ENCODE measurements around the gene IL27RA. TPM values are rescaled to one million over a fixed set of nuclear protein-coding genes. Genes with fewer than 3 reads are reported as not detected.

IL27RA gene
- total RNA-seq = 10 to 100 TPM; 49.8 to 52.0 TPM

DNA sequence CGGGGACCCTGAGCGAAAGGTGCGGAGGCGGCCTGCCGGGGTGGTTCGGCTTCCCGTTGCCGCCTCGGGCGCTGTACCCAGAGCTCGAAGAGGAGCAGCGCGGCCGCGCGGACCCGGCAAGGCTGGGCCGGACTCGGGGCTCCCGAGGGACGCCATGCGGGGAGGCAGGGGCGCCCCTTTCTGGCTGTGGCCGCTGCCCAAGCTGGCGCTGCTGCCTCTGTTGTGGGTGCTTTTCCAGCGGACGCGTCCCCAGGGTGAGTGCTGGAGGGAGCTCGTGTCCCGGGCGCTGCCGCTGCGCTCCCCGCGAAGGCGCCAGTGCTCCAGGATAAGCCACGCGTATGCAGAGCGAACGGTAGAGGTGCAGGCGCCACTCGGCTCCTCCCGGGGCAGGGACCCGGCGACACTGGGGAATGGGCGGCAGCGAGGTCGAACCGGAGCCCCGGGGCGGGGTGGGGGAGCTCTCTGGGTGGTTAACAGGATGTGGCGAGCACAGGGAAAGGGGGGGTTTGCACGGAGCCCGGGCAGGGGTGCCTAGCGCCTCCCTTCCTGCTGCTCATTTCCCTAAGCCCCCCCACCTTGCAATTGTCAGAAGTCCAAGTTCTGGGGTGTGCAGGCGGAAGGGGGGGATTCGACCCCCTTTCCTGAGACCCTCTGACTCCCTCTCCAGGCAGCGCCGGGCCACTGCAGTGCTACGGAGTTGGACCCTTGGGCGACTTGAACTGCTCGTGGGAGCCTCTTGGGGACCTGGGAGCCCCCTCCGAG, at the start of gene IL27RA:
TSS of gene IL27RA (plus strand) at position 44 of the 762 bp plus-strand sequence. CDS start at position 155, 111 bp downstream.
- peak within 1 kb of the TSS; percentile 92 for H3K4me3 Mint-ChIP-seq
- H3K27me3 Mint-ChIP-seq = no peaks in the 10 kb centered on the region
- DNase-seq (peak; percentile 83), ATAC-seq (peak; percentile 79)
- POLR2A ChIA-PET = interaction anchor here (0.6 to 1.0 kb wide), 4 partner anchors 14 to 105 kb away, joined by 3 to 5 read pairs (median 3); partner anchors contain the start of genes ASF1B, DCAF15 and RFX1
- no peaks in the 10 kb centered on the region for H3K9me3 Mint-ChIP-seq (ENCODE audit: low read depth)
- CTCF ChIA-PET = interaction anchor here (0.5 to 3.9 kb wide), 21 partner anchors 8 to 388 kb away, joined by 3 to 15 read pairs (median 4); partner anchors contain the start of gene ASF1B
- intact Hi-C loops (cut with DNase I, micrococcal nuclease) = loop anchor here (1.0 to 5.0 kb wide), 10 partner anchors 26 to 152 kb away; partner anchors contain the start of genes DCAF15 (in 2 of the 2), BRME1 (in 1 of the 2), CC2D1A (in 1 of the 2) and MISP3 (in 1 of the 2)
- H3K27ac Mint-ChIP-seq = peak within 1 kb of the TSS; percentile 90
- H3K36me3 Mint-ChIP-seq (ENCODE audit: low read depth) = peaks cover 16% of the 10 kb centered on the region
- peaks cover 18% of the 10 kb centered on the region for H3K4me1 Mint-ChIP-seq

- H3K9me3 Mint-ChIP-seq (ENCODE audit: low read depth) = no peaks in the 10 kb centered on the region
- ChIA-PET CTCF (interaction anchor here (0.6 kb wide), 2 partner anchors 94 to 114 kb away, joined by 3 read pairs; no protein-coding TSS in a partner anchor), POLR2A (no interaction called here)
- no peak overlapping the region for H3K4me3 Mint-ChIP-seq
- H3K36me3 Mint-ChIP-seq (ENCODE audit: low read depth) = peaks cover 4% of the 10 kb centered on the region
- DNase-seq (no peak), ATAC-seq (no peak)
- intact Hi-C loops (cut with DNase I, micrococcal nuclease) = no loop called here
- no peaks in the 10 kb centered on the region for H3K27me3 Mint-ChIP-seq
- H3K4me1 Mint-ChIP-seq = peaks cover 43% of the 10 kb centered on the region
- no peak overlapping the region for H3K27ac Mint-ChIP-seq
These were observed 49.5 kb upstream of the IL27RA start for GRCh38 chr19:13981988-13982501.

DNA sequence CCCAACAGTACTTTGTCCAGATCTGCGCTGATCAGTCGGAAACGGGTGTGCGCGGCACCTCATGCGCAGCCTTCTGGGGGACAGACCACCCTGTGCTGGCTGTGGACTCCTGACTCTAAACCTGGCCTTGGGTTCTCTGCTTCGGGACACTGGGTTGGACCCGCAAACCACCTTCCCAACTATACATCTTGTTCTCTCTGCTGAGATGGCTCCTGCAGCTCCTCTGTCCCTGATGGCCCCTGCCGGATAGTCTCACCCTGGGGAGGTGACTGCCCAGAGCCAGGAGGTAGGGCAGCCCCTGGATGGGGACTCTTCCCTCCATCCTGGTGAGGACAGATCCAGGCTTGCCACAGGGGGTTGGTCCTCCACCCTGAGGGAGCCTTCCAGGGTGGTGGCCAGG, 48.8 kb upstream of the IL27RA start:
- peaks cover 4% of the 10 kb centered on the region for H3K36me3 Mint-ChIP-seq (ENCODE audit: low read depth)
- ATAC-seq (no peak), DNase-seq (no peak)
- H3K27ac Mint-ChIP-seq = no peak overlapping the region
- no peaks in the 10 kb centered on the region for H3K27me3 Mint-ChIP-seq
- H3K9me3 Mint-ChIP-seq (ENCODE audit: low read depth) = no peaks in the 10 kb centered on the region
- ChIA-PET CTCF (interaction anchor here (0.6 kb wide), 1 partner anchor 114 kb away, joined by 3 read pairs; no protein-coding TSS in a partner anchor), POLR2A (no interaction called here)
- peaks cover 51% of the 10 kb centered on the region for H3K4me1 Mint-ChIP-seq
- intact Hi-C loops (cut with DNase I, micrococcal nuclease) = no loop called here
- no peak overlapping the region for H3K4me3 Mint-ChIP-seq

DNA sequence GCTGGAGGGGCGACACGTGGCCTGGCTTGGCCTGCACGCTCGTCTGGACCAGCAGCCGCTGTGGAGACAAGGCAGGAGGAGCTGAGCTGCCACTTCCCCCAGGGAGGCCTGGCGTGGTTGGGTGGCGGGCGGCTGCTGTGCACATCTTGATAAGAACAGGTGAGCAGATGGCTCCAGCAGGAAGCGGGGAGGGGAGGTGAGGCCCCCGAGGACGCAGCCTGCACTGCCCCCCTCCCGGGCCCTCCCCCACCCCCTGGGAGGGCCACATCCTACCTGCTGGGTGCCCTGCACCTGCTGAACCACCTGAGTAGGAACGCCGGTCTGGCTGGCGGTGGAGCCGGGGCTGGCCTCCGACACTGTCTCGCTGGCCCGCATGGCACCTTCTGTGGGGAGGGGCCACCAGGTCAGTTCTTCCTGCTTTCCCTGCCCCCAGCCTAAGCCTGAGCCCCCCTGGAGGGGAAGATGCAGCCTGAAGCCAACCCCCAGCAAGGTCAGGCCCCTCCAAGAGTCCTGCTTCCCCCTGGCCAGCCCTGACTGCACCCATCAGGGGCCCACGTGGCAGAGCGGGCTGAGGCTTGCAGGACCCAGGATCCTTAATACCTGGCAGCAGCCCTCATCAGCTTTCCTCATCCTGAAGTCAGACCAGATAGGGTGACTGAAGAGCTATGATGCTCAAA, 48.2 kb upstream of the IL27RA start:
- POLR2A ChIA-PET = no interaction called here
- H3K4me3 Mint-ChIP-seq = no peak overlapping the region
- CTCF ChIA-PET = no interaction called here
- ATAC-seq = no peak
- H3K36me3 Mint-ChIP-seq (ENCODE audit: low read depth) = peaks cover 4% of the 10 kb centered on the region
- no peak for DNase-seq
- intact Hi-C loops (cut with DNase I, micrococcal nuclease) = no loop called here
- no peaks in the 10 kb centered on the region for H3K27me3 Mint-ChIP-seq
- H3K27ac Mint-ChIP-seq = no peak overlapping the region
- no peaks in the 10 kb centered on the region for H3K9me3 Mint-ChIP-seq (ENCODE audit: low read depth)
- H3K4me1 Mint-ChIP-seq = peaks cover 51% of the 10 kb centered on the region

GRCh38 chr19:13984186-13984585, 47.4 kb upstream of the IL27RA start:
- intact Hi-C loops (cut with DNase I, micrococcal nuclease) = no loop called here
- ChIA-PET CTCF (interaction anchor here (0.6 to 1.1 kb wide), 2 partner anchors 58 to 80 kb away, joined by 3 read pairs; no protein-coding TSS in a partner anchor), POLR2A (no interaction called here)
- H3K27me3 Mint-ChIP-seq = no peaks in the 10 kb centered on the region
- DNase-seq (no peak), ATAC-seq (no peak)
- peaks cover 59% of the 10 kb centered on the region for H3K4me1 Mint-ChIP-seq
- H3K27ac Mint-ChIP-seq = no peak overlapping the region
- no peaks in the 10 kb centered on the region for H3K9me3 Mint-ChIP-seq (ENCODE audit: low read depth)
- H3K36me3 Mint-ChIP-seq (ENCODE audit: low read depth) = peaks cover 11% of the 10 kb centered on the region
- H3K4me3 Mint-ChIP-seq = no peak overlapping the region

DNA sequence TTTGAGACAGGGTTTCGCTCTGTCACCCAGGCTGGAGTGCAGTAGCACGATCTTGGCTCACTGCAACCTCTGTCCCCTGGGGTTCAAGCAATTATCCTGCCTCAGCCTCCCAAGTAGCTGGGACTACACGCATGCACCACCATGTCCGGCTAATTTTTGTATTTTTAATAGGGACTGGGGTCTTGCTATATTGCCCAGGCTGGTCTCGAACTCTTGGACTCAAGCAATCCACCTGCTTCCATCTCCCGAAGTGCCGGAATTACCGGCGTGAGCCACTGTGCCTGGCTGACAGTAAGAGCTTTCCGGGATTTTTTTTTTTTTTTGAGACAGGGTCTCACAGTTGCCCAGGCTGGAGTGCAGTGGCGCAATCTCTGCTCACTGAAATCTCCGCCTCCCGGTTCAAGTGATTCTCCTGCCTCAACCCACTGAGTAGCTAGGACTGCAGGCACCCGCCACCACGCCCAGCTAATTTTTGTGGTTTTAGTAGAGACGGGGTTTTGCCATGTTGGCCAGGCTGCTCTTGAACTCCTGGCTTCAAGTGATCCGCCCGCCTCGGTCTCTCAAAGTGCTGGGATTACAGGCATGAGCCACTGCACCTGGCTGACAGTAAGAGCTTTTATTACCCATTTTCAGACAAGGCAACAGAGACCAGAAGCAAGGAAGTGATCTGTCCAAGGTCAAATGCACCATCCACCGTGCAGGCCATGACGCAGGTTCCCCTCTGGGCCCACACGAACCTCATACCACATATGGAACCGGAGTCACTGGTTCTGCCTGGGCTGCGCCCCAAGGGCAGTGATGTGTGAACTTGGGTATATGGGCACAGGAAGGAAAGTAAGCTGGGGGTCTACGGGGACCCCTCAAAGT, 46.5 kb upstream of the IL27RA start:
- H3K27me3 Mint-ChIP-seq = no peaks in the 10 kb centered on the region
- no peak for ATAC-seq
- H3K4me1 Mint-ChIP-seq = peaks cover 63% of the 10 kb centered on the region
- peak; percentile 41 for DNase-seq
- intact Hi-C loops (cut with DNase I, micrococcal nuclease) = loop anchor here in 1 of 2 experiments (5.0 kb wide), 2 partner anchors 33 to 47 kb away; partner anchors contain the start of genes DCAF15 and IL27RA
- peak overlapping the region; percentile 1 for H3K4me3 Mint-ChIP-seq
- peaks cover 18% of the 10 kb centered on the region for H3K36me3 Mint-ChIP-seq (ENCODE audit: low read depth)
- POLR2A ChIA-PET = interaction anchor here (0.8 to 1.4 kb wide), 2 partner anchors 21 to 234 kb away, joined by 3 to 7 read pairs; partner anchors contain the start of gene RFX1
- CTCF ChIA-PET = interaction anchor here (0.6 to 1.6 kb wide), 5 partner anchors 19 to 222 kb away, joined by 3 to 4 read pairs (median 3); partner anchors contain the start of gene MISP3
- peak overlapping the region; percentile 97 for H3K27ac Mint-ChIP-seq
- no peaks in the 10 kb centered on the region for H3K9me3 Mint-ChIP-seq (ENCODE audit: low read depth)

DNA sequence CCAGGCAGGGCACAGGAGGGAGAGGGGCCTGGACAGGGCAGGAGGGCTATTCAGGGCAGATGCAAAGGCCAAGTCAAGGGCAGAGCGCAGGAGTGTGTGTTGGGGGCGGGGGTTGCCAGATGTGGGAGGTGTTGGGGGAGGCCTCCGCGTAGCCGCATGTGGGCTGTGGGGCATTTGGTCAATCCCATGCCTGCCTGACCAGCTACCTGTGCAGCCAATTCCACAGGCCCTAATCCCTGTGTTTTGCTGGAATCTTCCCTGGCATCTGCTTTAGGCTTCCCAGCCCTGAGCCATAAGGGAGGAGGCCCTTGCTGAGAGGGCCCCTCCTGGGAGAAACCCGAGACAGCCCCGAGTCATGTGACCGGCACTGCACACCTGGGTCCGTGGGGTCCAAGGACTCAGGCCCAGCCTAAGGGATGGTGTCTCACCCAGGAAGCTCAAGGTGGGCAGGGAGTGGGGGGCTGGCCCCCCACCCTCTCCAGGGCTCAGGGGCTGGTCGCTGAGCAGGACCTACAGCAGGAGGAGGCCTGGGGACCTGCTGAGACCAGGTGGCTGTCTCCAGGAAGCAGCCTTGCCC, 45.7 kb upstream of the IL27RA start:
- Mint-ChIP-seq H3K27ac (peak overlapping the region; percentile 97), H3K4me1 (peaks cover 65% of the 10 kb centered on the region), H3K36me3 (ENCODE audit: low read depth) (peaks cover 19% of the 10 kb centered on the region), H3K27me3 (no peaks in the 10 kb centered on the region), H3K9me3 (ENCODE audit: low read depth) (no peaks in the 10 kb centered on the region), H3K4me3 (peak overlapping the region; percentile 63)
- POLR2A ChIA-PET = interaction anchor here (0.8 to 1.9 kb wide), 5 partner anchors 8 to 395 kb away, joined by 3 to 7 read pairs (median 5); partner anchors contain the start of genes ADGRE5 and RFX1
- intact Hi-C loops (cut with DNase I, micrococcal nuclease) = loop anchor here (1.0 to 5.0 kb wide), 8 partner anchors 20 to 151 kb away; partner anchors contain the start of genes DCAF15 (in 2 of the 2), RFX1 (in 2 of the 2), BRME1 (in 1 of the 2) and CC2D1A (in 1 of the 2)
- peak; percentile 53 for DNase-seq
- ATAC-seq = peak; percentile 8
- CTCF ChIA-PET = interaction anchor here (0.6 to 1.6 kb wide), 4 partner anchors 8 to 59 kb away, joined by 3 to 4 read pairs (median 4); no protein-coding TSS in a partner anchor

GRCh38 chr19:13986348-13986904, 45.1 kb upstream of the IL27RA start:
- intact Hi-C loops (cut with DNase I, micrococcal nuclease) = loop anchor here (1.0 to 5.0 kb wide), 8 partner anchors 20 to 151 kb away; partner anchors contain the start of genes DCAF15 (in 2 of the 2), RFX1 (in 2 of the 2), BRME1 (in 1 of the 2) and CC2D1A (in 1 of the 2)
- ChIA-PET POLR2A (interaction anchor here (1.0 to 1.9 kb wide), 3 partner anchors 9 to 394 kb away, joined by 3 to 6 read pairs (median 5); partner anchors contain the start of gene ADGRE5), CTCF (interaction anchor here (0.6 to 1.6 kb wide), 5 partner anchors 8 to 62 kb away, joined by 3 to 4 read pairs (median 3); no protein-coding TSS in a partner anchor)
- Mint-ChIP-seq H3K27ac (peak overlapping the region; percentile 97), H3K27me3 (no peaks in the 10 kb centered on the region), H3K4me1 (peaks cover 65% of the 10 kb centered on the region), H3K36me3 (ENCODE audit: low read depth) (peaks cover 25% of the 10 kb centered on the region), H3K4me3 (peak overlapping the region; percentile 63), H3K9me3 (ENCODE audit: low read depth) (no peaks in the 10 kb centered on the region)
- DNase-seq (peak; percentile 100), ATAC-seq (peak; percentile 92)

GRCh38 chr19:13987101-13987890, 44.3 kb upstream of the IL27RA start:
- peaks cover 65% of the 10 kb centered on the region for H3K4me1 Mint-ChIP-seq
- peaks cover 27% of the 10 kb centered on the region for H3K36me3 Mint-ChIP-seq (ENCODE audit: low read depth)
- CTCF ChIA-PET = interaction anchor here (0.5 to 0.6 kb wide), 2 partner anchors 61 to 359 kb away, joined by 3 read pairs; no protein-coding TSS in a partner anchor
- no peaks in the 10 kb centered on the region for H3K27me3 Mint-ChIP-seq
- POLR2A ChIA-PET = interaction anchor here (0.6 to 1.9 kb wide), 5 partner anchors 10 to 394 kb away, joined by 3 to 6 read pairs (median 3); partner anchors contain the start of gene ADGRE5
- no peaks in the 10 kb centered on the region for H3K9me3 Mint-ChIP-seq (ENCODE audit: low read depth)
- intact Hi-C loops (cut with DNase I, micrococcal nuclease) = loop anchor here in 1 of 2 experiments (5.0 kb wide), 2 partner anchors 35 to 45 kb away; partner anchors contain the start of genes DCAF15 and IL27RA
- DNase-seq (no peak), ATAC-seq (no peak)
- H3K27ac Mint-ChIP-seq = peak overlapping the region; percentile 97
- peak overlapping the region; percentile 63 for H3K4me3 Mint-ChIP-seq
